Activated naive CD4-positive, alpha-beta T cell treated with anti-CD3 and anti-CD28 coated beads, Interleukin-2, amount 50 U/mL, for 72 hours (primary cell): ENCODE results near the gene UPK3B. TPM values are rescaled to one million over a fixed set of nuclear protein-coding genes. Genes with fewer than 3 reads are reported as not detected.
A peak's percentile ranks its signal among the peaks of the same experiment; 100 is the strongest.
"Not testable (repeated sequence)": the region's sequence is repeated elsewhere in the genome, so short reads cannot be mapped to it uniquely, and the experiment has no call there.

Experiments used
- ATAC-seq, 2 donors: fragments of 150-1000 bp; cut with Tn5 transposase; 2 replicates each; pipeline ENCODE4 v1.10.0; 2021; ENCODE audit warnings: mild to moderate bottlenecking in 2 of 2, moderate library complexity in 2 of 2
- DNase-seq, 2 donors: peaks; one replicate each; pipeline ENCODE4 v3.0.0; 2021 to 2022; ENCODE audit warnings: low spot score in 2 of 2
- H3K27ac Mint-ChIP-seq, 2 donors: one replicate each; pipeline ENCODE4 v1.8.0; 2022; ENCODE audit warnings: mild to moderate bottlenecking in 2 of 2, mixed read lengths in 2 of 2
- H3K36me3 Mint-ChIP-seq, 2 donors: one replicate each; pipeline ENCODE4 v1.8.0; 2022; ENCODE audit warnings: mixed read lengths in 2 of 2
- H3K9me3 Mint-ChIP-seq, 2 donors: one replicate each; pipeline ENCODE4 v1.8.0; 2022; ENCODE audit warnings: mixed read lengths in 2 of 2
- total RNA-seq, 2 donors: library from RNA; stranded (reverse); gene quantifications; one replicate each; pipeline ENCODE4 v1.2.3, GENCODE V29; 2022

The UPK3B gene
- total RNA-seq, 2 donors from 2014 or later = 0.68 to 1.6 TPM

DNA sequence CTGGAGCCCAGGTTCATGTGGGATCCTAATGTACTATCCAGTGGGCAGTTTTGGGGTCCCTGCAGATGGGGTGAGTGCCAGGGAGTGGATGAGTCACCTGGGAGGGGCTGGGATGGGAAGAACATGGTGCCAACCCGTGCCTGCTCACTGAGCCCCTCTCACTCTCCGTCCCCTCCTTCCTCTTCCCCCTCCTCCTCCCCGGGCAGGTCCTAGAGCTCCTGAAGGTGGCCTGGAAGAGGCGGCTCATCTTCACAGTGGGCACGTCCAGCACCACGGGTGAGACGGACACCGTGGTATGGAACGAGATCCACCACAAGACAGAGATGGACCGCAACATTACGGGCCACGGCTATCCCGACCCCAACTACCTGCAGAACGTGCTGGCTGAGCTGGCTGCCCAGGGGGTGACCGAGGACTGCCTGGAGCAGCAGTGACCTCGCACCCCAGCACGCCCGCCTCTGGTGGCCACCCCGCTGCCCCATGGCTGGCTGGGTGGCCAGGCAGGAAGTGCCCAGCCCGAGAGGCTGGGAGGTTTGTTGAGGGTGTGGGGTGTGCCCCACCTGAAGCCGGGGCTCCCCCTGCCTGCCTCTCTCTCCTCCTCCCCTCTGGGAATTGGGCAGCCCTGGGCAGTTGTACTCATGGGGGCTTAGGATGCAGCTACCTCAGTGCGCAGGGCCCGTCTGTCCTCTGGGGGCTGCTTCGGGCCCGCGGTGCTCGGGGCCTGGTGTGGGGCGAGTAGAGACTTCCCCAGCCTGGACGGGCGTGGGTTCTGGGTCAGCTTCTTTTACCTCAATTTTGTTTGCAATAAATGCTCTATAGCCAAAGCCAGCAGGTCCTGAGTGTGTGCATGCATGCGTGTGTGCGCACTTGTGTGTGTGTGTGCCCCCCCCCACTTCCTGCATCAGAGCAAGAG is 4.9 kb upstream of the UPK3B start:
- H3K9me3 Mint-ChIP-seq = no peaks in the 10 kb centered on the region
- DNase-seq (no peak), ATAC-seq (no peak)
- no peaks in the 10 kb centered on the region for H3K36me3 Mint-ChIP-seq
- H3K27ac Mint-ChIP-seq = no peak overlapping the region

- DNase-seq (no peak), ATAC-seq (no peak)
- Mint-ChIP-seq H3K9me3 (no peaks in the 10 kb centered on the region), H3K36me3 (no peaks in the 10 kb centered on the region), H3K27ac (no peak overlapping the region)
Measured at GRCh38 chr7:76506081-76506440, 4.3 kb upstream of the UPK3B start.

- ATAC-seq, DNase-seq, H3K9me3 Mint-ChIP-seq, H3K27ac Mint-ChIP-seq, H3K36me3 Mint-ChIP-seq: not testable (repeated sequence)
Measured at GRCh38 chr7:76506643-76507042, 3.7 kb upstream of the UPK3B start.

DNA sequence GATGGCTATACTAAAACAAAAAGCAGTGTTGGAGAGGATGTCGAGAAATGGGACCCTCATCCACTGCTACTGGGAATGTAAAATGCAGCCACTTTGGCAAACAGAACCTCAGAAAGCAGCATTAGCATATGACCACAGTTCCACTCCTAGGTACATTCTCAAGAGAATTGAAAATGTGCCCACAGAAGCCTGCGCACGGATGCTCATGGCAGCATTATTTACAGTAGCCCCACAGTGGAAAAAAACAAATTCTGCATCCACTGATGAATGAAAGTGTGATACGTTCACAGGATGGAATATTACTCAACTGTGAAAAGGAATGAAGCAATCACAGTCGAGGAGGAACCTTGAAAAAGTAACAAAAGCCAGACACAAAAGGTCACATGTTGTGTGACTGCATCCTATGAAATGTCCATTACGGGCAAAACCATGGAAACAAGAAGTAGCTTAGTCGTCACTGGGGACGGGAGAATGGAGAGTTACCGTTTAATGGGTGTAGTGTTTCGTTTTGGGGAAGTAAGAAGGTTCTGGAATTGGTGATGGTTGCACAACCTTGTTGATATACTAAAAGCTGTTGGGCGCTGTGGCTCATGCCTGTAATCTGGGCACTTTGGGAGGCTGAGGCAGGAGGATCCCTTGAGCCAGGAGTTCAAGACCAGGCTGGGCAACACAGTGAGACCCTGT is 2.5 kb upstream of the UPK3B start:
- peak in 1 of 2 donors; percentile 23 for ATAC-seq
- H3K27ac Mint-ChIP-seq = no peak overlapping the region
- H3K36me3 Mint-ChIP-seq = no peaks in the 10 kb centered on the region
- no peak for DNase-seq
- no peaks in the 10 kb centered on the region for H3K9me3 Mint-ChIP-seq

GRCh38 chr7:76511200-76511910 is 1.0 kb downstream of the UPK3B start:
- DNase-seq, H3K36me3 Mint-ChIP-seq, ATAC-seq, H3K27ac Mint-ChIP-seq, H3K9me3 Mint-ChIP-seq: not testable (repeated sequence)

DNA sequence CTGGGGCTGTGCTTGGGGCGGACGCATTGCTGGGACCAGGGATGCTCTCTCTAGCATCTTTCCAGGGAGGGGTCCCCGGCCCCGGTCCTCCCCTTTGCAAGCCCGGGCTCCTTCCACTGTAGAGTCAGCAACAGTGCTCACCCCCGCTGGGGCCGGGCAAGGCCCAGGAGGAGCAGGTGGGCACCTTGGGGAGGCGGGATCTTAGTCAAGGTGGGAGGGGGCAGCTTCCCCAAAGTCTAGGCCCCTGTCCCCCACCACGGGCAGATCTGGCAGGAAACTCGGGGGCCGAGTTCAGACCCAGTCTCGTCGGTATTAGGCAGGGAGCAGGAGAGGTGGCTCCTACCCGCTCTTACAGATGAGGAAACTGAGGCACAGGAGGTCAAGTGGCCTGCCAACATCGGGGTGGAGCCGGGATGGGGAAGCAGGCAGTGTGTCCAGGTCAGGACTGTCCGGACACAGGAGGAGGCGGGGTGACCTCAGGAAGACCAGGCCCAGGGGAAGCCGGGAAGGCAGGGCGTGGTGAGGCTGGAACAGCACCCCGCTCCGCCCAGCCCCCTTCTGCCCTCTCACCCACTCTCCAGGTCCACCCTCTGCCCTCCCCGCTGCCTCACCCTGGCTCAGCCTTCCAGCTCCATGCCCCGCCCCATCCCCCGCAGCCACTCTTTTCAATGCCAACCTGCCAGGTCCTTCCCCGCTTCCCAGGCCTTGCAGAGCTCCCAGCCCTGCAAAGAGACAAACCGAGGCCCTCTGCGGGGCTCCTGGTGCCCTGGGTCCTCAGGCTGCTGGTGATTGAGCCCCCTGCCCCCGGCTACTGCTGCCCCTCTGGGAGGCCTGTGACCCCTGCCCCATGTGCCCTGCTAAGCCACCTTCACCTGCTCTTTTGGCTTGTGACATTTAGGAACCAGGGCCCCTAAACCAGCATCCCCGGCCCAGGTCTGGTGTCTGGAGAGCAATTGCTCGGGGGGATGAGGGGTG is 1.8 kb downstream of the UPK3B start:
- ATAC-seq = peak in 1 of 2 donors; percentile 19
- H3K9me3 Mint-ChIP-seq, DNase-seq, H3K36me3 Mint-ChIP-seq, H3K27ac Mint-ChIP-seq: not testable (repeated sequence)

DNA sequence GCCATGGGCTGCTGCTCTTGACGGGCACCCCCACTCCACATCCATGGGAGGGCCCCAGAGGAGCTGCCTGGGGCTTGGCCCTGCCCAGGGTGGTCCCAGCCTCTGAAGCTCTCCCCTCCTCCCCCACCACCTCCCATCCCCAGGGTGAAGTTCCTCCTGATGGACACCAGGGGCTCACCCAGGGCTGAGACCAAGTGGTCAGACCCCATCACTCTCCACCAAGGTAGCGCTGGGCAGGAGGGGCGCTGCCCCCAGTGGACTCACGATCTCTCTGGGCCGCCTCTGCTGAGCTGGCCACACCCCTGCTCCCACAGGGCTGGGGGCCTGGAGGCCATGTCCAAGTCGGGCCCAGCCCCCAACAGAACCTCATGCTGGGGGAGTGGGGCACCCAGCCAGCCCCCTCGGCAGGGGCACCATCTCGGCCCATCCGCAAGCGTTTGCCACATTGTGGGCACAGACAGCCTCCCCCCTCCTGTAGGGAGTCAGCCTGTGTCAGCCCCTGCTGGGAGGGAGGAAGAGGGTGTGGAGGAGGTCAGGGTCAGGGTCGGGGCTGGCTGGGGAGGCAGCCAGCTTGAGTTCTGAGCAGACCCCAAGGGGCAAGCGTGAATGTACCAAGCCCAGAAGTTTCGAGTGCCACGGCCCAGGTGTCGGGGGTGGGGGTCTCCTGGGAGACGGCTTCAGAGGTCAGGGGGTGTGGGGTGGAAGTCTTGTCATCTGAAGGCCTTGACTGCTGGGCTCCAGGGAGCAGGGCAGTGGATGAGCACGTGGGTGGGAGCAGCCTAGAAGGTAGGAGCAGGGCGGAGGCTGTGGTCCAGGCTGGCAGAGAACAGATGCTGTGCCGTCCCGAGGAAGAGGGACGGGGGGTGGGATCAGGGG is 2.8 kb downstream of the UPK3B start:
- ATAC-seq = peak in 1 of 2 donors; percentile 46
- Mint-ChIP-seq H3K36me3 (no peaks in the 10 kb centered on the region), H3K9me3 (no peaks in the 10 kb centered on the region), H3K27ac (no peak overlapping the region)
- no peak for DNase-seq

DNA sequence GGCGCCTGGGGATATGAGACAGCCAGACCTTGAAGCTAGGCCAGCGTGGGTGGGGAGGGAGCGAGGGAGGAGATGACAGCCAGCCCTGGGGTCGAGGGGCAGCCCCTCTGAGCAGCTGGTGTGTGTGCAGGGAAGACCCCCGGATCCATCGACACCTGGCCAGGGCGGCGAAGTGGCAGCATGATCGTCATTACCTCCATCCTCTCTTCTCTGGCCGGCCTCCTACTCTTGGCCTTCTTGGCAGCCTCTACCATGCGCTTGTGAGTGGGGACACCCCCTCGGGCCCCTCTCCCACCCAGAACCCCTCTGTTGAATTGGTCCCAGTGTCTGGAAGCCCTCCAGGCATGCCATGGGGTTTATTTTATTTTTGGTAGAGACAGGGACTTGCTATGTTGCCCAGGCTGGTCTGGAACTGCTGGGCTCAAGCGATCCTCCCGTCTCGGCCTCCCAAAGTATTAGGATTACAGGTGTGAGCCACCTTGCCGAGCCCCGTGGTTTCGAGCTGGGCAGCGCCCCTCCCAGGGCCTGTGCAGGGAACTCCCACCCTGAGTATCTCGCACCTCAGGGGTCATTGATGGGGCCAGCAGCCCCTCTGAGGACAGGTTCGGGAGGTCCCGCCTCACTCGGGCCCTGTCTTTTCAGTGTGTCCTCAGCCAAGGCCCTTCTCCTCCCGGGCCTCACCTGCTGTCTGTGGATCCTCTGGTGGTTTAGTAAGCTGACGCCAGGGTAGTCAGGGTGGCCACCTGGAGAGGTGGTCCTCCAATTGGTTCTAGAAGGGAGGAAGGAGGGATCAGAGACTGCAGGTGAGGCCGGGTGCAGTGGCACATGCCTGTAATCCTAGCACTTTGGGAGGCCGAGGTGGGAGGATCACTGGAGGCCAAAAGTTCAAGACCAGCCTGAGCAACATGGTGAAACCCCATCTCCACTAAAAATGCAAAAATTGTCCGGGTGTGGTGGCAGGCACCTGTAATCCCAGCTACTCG is 3.8 kb downstream of the UPK3B start:
- Mint-ChIP-seq H3K36me3 (no peaks in the 10 kb centered on the region), H3K9me3 (no peaks in the 10 kb centered on the region), H3K27ac (no peak overlapping the region)
- no peak for ATAC-seq
- no peak for DNase-seq

DNA sequence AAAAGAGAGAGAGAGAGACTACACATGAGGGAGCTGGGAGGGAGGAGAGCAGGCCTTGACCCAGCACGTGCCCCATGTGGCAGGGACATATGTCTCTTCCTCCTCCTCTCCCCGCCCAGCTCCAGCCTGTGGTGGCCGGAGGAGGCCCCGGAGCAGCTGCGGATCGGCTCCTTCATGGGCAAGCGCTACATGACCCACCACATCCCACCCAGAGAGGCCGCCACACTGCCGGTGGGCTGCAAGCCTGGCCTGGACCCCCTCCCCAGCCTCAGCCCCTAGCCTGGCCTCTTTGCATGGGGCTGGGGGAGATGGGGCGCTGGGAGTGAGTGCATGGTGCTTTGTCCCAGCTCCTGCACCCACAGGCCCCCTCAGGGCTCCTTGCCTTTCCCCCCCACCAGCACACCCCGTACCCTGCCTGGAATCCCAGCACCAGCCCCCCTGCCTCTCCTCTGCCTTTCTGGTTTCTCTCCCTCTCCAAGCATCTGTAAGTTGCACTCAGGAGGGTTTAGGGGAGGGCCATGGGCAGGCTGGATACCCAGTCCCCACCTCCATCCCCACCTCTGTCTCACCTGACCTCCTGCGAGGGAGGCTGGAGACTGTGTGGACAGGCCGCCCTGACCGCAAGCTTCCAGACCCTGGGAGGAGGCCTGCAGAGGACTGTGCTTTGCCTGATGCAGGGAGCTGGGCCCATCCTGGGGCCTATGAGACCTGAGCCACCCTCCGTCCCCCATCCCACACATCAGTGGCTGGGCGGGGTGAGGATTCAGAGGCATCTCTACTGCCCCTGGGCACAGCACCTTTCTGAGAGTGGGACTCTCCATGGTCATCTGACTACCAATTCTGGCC is 4.8 kb downstream of the UPK3B start:
- Mint-ChIP-seq H3K27ac (no peak overlapping the region), H3K9me3 (no peaks in the 10 kb centered on the region), H3K36me3 (no peaks in the 10 kb centered on the region)
- no peak for DNase-seq
- no peak for ATAC-seq

DNA sequence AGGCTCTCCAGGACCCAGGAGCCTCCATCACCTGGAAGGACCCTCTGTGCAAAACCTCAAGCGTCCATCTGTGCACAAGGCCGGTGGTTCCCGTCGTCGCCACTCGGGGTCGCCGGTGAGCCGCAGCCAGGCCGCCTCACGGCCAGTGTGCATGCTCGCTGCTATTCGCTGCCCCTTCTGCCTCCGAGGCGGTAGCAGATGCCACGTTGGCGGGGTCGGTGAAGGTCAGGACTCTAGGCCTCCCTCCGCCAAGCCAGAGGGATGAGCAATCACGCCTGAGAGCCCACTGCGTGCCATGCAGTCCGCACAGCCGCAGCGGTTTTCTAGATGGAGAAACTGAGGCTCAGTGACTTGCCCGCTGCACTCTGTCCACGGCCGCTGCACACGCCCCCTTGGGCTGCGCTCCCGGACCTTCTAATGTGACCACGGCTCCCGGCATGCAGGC is 5.7 kb downstream of the UPK3B start:
- peak in 1 of 2 donors; percentile 76 for ATAC-seq
- Mint-ChIP-seq H3K9me3 (no peaks in the 10 kb centered on the region), H3K36me3 (no peaks in the 10 kb centered on the region), H3K27ac (no peak overlapping the region)
- DNase-seq = no peak

GRCh38 chr7:76516932-76517331 is 6.6 kb downstream of the UPK3B start:
- H3K36me3 Mint-ChIP-seq, H3K27ac Mint-ChIP-seq, DNase-seq, ATAC-seq, H3K9me3 Mint-ChIP-seq: not testable (repeated sequence)

GRCh38 chr7:76526183-76526582 is 15.8 kb downstream of the UPK3B start:
- not testable (repeated sequence) for ATAC-seq, H3K9me3 Mint-ChIP-seq, H3K36me3 Mint-ChIP-seq, DNase-seq, H3K27ac Mint-ChIP-seq

DNA sequence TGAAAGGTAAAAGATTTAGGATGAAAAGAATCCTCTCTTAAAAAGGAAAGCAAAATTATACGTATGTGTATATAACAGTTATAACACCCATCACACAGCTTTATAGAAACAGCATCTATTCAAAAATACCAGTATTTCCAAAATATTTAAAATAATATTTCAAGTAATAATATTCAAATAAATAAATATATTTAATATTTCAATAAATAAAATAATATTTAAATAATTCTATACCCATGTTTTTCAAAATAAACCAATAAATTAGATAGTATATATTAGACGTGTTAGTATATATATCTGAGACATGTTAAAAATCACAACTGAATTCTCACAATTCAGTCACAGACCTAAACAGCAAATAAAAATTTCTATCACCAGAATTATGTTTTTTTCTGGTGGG is 21.3 kb downstream of the UPK3B start:
- not testable (repeated sequence) for H3K27ac Mint-ChIP-seq, DNase-seq, H3K36me3 Mint-ChIP-seq, ATAC-seq, H3K9me3 Mint-ChIP-seq

- not testable (repeated sequence) for DNase-seq, H3K9me3 Mint-ChIP-seq, H3K27ac Mint-ChIP-seq, ATAC-seq, H3K36me3 Mint-ChIP-seq
Measured at GRCh38 chr7:76543197-76543596, 32.8 kb downstream of the UPK3B start, which contains the start of gene SPDYE16. Gene SPDYE16, minus strand, starts transcription at chr7:76543297. Its CDS starts 1,838 bp downstream, at chr7:76541459.
